GM21723 (cell line): Measurements from ENCODE around the gene EZR.

Source experiments
- ATAC-seq: cut with Tn5 transposase; IDR thresholded peaks from one replicate; pipeline ENCODE4 v1.9.1; 2021; ENCODE audit warnings: mild to moderate bottlenecking, moderate library complexity; ENCODE audit not compliant: unreplicated experiment

Gene EZR

DNA sequence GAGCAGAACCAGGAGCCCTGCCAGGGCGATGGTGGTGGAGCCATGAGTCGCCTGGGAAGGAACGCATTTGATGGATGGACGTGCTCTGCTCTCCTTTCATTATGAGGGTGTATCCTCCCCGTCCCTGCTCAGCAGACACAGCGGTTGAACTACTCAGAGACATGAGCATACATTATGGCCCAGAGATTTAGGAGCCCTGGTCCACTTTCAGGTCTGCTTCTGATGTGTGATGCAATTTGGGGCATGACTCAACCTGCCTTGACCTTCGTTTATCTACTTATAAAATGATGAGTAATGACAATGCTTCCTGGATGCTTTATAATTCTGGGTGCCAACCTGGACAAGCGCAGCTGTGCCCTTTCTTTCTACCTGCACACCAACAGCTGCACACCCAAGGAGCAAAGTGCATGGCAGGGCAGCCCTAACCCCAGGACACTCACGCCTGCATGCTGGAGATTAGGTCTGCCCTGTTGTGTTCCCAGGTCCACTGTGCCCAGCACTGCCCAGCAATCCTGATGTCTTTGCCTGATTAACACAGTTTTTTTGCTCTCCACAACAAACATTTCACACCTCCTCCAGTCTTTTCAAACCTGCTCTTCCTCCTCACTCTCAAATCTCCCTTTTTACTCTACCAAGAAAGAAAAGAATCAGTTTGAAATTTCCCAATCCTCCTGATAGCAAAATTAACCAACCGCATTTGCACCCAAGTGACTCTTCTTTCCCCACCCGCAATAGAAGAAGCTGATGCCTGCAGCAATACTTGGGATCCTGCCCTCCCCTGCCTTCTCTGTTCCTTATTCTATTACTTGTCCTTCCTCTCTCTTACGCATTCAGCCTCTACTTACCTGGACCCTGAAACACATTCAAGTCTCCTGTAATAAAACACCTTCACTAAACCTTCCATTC lies 81.2 kb downstream of the EZR start:
- no peak for ATAC-seq

DNA sequence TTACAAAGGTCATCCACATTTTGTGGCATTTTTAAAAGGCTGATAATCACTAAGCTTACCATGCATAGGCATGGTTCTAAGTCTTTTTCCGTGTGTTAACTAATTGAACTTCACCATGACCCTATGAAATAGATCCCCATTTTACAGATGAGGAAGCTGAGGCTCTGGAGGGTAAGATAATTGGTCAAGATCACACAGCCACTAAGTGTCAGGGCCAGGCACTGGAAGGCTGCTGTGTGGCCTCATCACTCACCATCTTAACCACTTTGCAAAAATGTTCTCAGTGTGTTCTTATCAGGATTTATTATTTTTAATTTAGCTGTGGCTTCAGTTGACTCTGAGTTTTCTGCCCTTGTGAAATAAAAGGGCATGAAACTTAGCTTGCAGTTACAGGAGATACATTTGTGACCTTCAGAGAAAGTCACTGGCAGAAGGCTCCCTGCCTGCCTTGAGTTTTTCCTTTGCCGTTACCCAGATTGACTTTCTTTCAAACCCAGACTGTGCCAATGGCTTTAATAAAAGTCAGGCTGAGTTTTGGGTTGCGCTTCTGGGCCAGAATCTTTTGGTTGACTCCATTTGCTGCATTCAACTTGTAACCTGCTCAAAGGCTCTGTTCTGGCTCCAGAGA lies 82.0 kb downstream of the EZR start:
- ATAC-seq: no peak

DNA sequence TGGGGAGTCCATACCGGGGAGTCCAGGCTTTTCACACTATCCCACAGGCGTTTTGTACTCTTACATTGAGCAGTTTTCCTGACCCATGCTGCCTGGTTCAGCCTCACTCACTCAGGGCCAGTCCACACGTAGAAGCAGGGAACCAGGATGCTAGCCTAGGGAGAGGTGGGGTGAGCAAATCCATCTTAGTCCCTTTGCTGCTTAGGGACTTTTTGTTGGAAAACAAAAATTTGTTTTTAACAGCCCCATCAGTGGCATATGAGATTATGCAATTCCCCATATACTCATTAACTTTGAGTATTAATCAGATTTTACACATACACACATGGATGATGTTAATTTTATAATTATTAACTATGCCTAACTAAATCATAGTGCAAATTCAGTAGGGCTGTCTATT lies 84.2 kb downstream of the EZR start:
- ATAC-seq: no peak

GRCh38 chr6:158730541-158730907 lies 88.6 kb downstream of the EZR start:
- no peak for ATAC-seq

- ATAC-seq: no peak
Observed at GRCh38 chr6:158729906-158730540, 89.1 kb downstream of the EZR start.

- no peak for ATAC-seq
Observed at GRCh38 chr6:158725704-158726103, 93.5 kb downstream of the EZR start.

- ATAC-seq: no peak
Observed at GRCh38 chr6:158722176-158722729, 96.9 kb downstream of the EZR start.

DNA sequence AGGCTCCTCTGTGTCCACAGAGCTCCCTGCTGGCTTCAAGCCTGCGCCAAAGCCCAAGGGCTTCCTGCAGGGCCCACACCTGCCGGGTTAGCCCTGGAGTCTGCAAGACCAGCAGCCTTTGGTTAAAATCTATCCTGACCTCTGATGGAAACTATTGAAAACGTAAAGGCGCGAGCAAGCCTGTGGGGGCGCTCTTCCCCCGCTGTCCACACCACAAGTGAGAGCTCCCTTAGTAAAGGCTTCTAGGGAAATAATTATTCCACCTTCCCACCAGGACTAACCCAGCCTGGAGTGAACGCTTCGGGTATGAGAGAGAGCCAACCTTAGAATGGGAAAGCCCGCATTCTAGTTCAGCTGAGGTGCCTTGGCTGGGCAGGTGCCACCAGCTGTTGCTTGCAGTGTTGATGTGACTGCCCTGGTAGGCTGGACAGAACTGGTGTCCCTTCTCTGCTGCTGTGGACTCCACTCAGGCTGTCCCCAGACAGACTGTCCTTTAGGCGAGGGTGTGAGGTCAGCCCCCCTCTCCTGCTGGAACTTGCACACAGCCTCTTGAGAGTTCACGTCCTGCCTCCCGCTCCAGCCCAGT lies 100.6 kb downstream of the EZR start:
- ATAC-seq: no peak

DNA sequence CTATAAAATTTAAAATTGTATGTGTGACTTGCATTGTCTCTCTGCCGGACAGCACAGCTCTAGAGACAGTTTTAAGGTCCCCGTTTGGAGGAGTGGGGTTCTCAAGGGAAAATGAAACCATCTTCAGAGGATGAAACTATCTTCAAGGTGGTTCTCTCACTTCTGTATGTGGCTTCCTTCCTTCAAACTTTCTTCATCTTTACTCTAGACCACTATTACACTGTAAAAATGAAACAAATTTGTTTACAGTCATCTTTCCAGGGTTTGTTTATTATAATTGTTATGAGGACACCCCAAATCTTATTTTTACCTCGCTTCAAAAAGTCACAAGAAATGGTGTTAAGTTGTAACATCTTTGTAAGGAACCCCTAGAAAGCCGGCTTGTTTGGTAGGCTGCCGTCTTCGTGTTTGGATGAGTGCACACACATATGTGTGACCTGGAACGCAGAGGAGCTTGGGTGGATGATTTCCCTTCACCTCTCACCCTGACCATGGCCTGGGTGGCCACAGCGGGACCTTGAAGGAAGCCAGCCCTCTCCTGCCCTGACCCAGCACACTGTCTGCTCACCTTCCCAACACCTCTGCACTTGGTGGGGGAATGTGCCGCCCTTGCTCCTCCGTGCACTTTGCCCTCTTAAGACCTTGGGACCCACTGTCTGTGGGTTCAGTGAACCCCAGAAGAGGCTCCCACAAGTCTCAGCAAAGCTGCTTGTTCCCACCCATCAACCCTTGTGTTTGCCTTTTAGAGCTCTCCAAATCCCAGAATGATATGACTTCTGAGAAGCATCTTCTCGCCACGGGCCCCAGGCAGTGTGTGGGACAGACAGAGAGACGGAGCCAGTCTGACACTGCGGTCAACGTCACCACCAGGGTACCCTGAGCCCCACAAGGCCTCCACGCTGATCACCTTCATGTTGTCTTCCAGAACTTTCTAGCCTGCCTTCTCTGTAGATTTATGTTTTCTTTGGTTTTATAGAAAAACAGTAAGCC lies 101.5 kb downstream of the EZR start:
- ATAC-seq: peak; percentile 79
